Endometrial microvascular endothelial cells (primary cell): Measurements from ENCODE around the gene PAX4. TPM values are rescaled to one million over a fixed set of nuclear protein-coding genes. Genes with fewer than 3 reads are reported as not detected.

ENCODE experiments used
- total RNA-seq: library from RNA; depleted of rRNA; stranded (reverse); fragments of >200 nt; gene quantifications from one replicate; pipeline ENCODE4 v1.2.3, GENCODE V29; 2015; ENCODE audit errors: inconsistent ontology term

The PAX4 gene
- total RNA-seq, 1 donor from 2014 or later = not detected

Other genes with a start within 250 kb of the PAX4 start
- 16.4 TPM for gene ZNF800, start 225.4 kb downstream of the PAX4 start, total RNA-seq
- 13.8 TPM for gene GCC1, start 32.5 kb downstream of the PAX4 start, total RNA-seq
- gene ARF5, start 29.7 kb downstream of the PAX4 start, total RNA-seq = 218 TPM
- not detected for gene FSCN3, start 24.4 kb downstream of the PAX4 start, total RNA-seq
- 223 TPM for gene SND1, start 34.1 kb upstream of the PAX4 start, total RNA-seq